HCT116 (cell line): ENCODE data around the gene INTS14.

Source experiments
- EZH2 ChIP-seq: fragments of 200-600 bp; sonication (generic); IDR thresholded peaks from 2 replicates; pipeline ENCODE4 v1.6.1; 2017; ENCODE audit warnings: antibody characterized with exemption, mixed run types
- POLR2A ChIP-seq: IDR thresholded peaks from 2 replicates; pipeline ENCODE4 v1.7.0; 2011; ENCODE audit warnings: borderline replicate concordance; ENCODE audit not compliant: insufficient read depth, insufficient read length; ENCODE audit errors: extremely low read depth
- POLR2AphosphoS5 ChIP-seq: IDR thresholded peaks from 2 replicates; pipeline ENCODE4 v1.6.1; 2011; ENCODE audit warnings: mild to moderate bottlenecking, low read depth, low read length, moderate library complexity
- SP1 ChIP-seq: IDR thresholded peaks from 2 replicates; pipeline ENCODE4 v1.6.1; 2012; ENCODE audit warnings: low read depth
- ZFX ChIP-seq: fragments of 450-650 bp; IDR thresholded peaks from 2 replicates; pipeline ENCODE4 v1.6.1; 2017
- ZNF274 ChIP-seq: fragments of 200-500 bp; sonication (Bioruptor generic); IDR thresholded peaks from 2 replicates; pipeline ENCODE4 v1.6.1; 2014; ENCODE audit warnings: mild to moderate bottlenecking, low read depth, low read length, inconsistent platforms
- TF ChIP-seq, protein P1 (sequence below), 3 experiments: fragments of 200-600 bp in 1 of 3; sonication (generic) in 1 of 3; IDR thresholded peaks in 2 of 3; conservative IDR thresholded peaks in 1 of 3; 2 replicates each; pipeline ENCODE4 v1.5.1; 2012 to 2017; ENCODE audit warnings: low read depth in 2 of 3, low read length in 2 of 3, antibody characterized with exemption in 1 of 3, borderline replicate concordance in 1 of 3, control low read depth in 1 of 3, mild to moderate bottlenecking in 1 of 3, mixed read lengths in 1 of 3, mixed run types in 1 of 3, moderate library complexity in 1 of 3; ENCODE audit not compliant: insufficient read depth in 1 of 3
- TF ChIP-seq, protein P2 (sequence below): IDR thresholded peaks from 2 replicates; pipeline ENCODE4 v1.6.1; 2012; ENCODE audit warnings: low read depth

DNA sequence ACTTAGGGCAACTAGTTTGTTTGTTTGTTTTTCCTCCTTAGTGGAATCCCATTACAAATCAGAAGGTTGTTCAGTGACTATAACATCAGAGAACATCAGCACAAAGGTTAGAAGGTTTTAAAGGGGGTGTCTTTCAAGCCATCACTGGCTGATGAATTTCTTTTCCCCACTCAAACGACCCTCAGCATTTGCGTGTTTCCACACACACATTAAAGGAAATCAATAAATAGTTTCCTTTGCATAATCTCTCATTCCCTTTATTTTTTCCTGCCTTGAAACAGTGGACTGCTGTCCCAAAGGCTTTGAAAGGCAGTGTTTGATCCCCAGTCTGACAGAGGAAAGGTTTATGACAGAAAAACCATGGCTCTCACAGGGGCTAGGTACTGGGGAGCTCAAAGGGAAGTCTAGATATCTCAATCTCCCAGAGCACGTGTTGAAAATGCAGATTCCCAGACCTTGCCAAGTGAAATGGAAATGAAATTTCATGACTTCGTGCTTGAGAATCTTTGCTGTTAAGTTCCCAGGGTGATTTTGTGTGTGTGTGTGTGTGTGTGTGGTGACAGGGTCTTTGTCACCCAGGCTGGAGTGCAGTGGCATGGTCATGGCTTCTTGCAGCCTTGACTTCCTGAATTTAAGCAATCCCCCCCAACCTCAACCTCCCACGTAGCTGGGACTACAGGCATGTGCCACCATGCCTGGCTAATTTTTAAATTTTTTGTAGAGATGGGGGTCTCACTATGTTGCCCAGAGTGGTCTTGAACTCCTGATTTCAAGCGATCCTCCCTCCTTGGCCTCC lies 2.2 kb upstream of the INTS14 start:
- TF ChIP-seq, protein P1, sequence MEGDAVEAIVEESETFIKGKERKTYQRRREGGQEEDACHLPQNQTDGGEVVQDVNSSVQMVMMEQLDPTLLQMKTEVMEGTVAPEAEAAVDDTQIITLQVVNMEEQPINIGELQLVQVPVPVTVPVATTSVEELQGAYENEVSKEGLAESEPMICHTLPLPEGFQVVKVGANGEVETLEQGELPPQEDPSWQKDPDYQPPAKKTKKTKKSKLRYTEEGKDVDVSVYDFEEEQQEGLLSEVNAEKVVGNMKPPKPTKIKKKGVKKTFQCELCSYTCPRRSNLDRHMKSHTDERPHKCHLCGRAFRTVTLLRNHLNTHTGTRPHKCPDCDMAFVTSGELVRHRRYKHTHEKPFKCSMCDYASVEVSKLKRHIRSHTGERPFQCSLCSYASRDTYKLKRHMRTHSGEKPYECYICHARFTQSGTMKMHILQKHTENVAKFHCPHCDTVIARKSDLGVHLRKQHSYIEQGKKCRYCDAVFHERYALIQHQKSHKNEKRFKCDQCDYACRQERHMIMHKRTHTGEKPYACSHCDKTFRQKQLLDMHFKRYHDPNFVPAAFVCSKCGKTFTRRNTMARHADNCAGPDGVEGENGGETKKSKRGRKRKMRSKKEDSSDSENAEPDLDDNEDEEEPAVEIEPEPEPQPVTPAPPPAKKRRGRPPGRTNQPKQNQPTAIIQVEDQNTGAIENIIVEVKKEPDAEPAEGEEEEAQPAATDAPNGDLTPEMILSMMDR (IDR thresholded peaks at IDR 0.05 in 2 of 3, conservative IDR thresholded peaks at IDR 0.05 in 1 of 3; ENCODE audit: borderline replicate concordance in 1 of 3, insufficient read depth in 1 of 3, low read depth in 2 of 3, low read length in 2 of 3) = no peak
- no peak for TF ChIP-seq POLR2A
- TF ChIP-seq POLR2AphosphoS5 = no peak
- TF ChIP-seq ZNF274 = no peak
- TF ChIP-seq, protein P2, sequence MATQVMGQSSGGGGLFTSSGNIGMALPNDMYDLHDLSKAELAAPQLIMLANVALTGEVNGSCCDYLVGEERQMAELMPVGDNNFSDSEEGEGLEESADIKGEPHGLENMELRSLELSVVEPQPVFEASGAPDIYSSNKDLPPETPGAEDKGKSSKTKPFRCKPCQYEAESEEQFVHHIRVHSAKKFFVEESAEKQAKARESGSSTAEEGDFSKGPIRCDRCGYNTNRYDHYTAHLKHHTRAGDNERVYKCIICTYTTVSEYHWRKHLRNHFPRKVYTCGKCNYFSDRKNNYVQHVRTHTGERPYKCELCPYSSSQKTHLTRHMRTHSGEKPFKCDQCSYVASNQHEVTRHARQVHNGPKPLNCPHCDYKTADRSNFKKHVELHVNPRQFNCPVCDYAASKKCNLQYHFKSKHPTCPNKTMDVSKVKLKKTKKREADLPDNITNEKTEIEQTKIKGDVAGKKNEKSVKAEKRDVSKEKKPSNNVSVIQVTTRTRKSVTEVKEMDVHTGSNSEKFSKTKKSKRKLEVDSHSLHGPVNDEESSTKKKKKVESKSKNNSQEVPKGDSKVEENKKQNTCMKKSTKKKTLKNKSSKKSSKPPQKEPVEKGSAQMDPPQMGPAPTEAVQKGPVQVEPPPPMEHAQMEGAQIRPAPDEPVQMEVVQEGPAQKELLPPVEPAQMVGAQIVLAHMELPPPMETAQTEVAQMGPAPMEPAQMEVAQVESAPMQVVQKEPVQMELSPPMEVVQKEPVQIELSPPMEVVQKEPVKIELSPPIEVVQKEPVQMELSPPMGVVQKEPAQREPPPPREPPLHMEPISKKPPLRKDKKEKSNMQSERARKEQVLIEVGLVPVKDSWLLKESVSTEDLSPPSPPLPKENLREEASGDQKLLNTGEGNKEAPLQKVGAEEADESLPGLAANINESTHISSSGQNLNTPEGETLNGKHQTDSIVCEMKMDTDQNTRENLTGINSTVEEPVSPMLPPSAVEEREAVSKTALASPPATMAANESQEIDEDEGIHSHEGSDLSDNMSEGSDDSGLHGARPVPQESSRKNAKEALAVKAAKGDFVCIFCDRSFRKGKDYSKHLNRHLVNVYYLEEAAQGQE = no peak
- TF ChIP-seq SP1 = no peak
- no peak for TF ChIP-seq EZH2
- no peak for TF ChIP-seq ZFX
